ENCODE data around the gene PRF1.
"Not testable (repeated sequence)": the region's sequence is repeated elsewhere in the genome, so short reads cannot be mapped to it uniquely, and the experiment has no call there.

The PRF1 gene

GRCh38 chr10:70602665-70603448 lies at the start of gene PRF1:
PRF1 (minus strand) TSS chr10:70602741; CDS start chr10:70600902, 1,839 bp downstream.
- no peak for DNase-seq (ENCODE audit: low read depth, low spot score)

DNA sequence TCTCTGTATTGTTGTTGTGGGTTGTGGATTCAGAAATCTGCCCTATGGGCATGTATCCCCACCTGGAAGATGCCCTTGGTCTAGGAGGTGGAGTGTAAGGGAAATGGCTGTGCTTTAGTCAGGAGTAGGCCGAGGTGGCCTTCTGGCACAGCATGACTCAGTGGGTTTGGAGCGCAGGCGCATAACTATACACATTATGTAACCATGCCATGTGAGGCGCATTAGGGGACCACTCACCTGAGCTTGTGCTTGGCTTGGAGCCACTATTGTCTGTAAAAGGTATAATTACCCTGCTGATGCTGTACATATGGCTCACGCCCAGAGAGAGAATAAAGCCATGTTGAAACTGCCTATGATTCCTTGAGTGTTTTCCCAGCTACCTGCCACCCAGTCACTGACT lies 49.1 kb upstream of the PRF1 start:
- DNase-seq (ENCODE audit: low read depth, low spot score), result no peak

GRCh38 chr10:70650718-70651117 lies 48.2 kb upstream of the PRF1 start:
- DNase-seq (ENCODE audit: low read depth, low spot score), result no peak

GRCh38 chr10:70650104-70650503 lies 47.6 kb upstream of the PRF1 start:
- DNase-seq (ENCODE audit: low read depth, low spot score), result no peak

DNA sequence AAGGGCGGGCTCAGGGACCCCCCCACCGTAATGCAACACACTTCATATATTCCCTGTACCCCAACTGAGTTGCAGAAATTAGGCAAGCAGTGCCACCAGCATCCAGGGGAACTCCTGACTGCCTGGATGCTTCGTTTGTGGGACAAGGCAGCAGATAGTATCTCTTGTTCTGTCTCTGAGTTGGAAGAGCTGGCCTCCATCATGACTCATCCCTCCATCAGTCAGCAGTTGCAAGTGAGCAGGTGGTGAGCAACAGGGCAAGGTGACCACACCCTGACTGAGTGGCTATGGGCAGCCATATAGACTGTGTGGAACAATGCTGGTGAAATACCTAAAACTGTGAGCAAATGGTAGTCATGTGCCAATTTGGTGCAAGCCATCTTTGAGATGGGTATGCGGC lies 47.0 kb upstream of the PRF1 start:
- no peak for DNase-seq (ENCODE audit: low read depth, low spot score)

DNA sequence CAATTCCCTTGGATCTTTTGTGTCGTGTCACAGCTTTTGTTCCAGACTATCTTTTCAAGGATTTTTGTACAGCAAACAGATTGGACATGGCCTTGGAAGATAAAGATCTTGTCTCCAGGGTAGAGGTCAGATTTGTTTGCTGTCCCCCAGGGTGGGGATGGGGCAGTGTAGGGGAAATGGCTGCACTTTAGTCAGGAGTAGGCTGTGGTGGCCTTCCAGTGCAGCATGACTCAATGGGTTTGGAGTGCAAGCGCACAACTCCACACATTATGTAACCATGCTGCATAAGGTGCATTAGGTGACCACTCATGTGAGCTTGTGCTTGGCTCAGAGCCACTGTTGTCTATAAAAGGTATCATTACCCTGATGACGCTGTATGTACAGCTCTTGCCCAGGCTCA lies 45.9 kb upstream of the PRF1 start:
- no peak for DNase-seq (ENCODE audit: low read depth, low spot score)

DNA sequence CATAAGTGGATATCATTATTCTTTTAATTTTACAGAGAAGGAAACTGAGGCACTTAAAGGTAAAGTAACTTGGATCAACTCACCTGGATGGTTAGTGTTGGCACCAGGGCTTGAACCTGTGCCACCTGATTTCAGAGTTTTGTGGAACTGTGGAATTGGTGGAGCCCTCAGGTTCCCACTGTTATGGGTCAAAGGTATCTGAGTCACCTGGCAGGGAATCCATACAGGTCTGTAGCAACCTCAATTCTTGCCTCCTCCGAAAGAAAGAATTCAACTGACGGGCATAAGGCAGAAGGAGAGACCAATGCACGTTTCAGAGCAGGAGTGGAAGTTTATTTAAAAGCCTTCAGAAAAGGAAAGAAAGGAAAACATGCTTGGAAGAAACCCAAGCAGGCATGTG lies 44.5 kb upstream of the PRF1 start:
- DNase-seq (ENCODE audit: low read depth, low spot score), result no peak

DNA sequence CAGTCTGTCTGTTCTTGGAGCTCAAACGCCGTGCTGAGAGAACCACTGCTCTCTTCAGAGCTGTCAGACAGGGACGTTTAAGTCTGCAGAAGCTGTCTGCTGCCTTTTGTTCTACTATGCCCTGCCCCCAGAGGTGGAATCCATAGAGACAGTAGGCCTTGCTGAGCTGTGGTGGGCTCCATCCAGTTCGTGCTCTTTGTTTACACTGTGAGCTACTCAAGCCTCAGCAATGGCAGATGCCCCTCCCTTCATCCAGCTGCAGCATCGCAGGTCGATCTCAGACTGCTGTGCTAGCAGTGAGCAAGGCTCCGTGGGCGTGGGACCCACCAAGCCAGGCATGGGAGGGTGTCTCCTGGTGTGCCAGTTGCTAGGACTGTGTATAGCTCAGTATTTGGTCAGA lies 42.4 kb upstream of the PRF1 start:
- DNase-seq (ENCODE audit: low read depth, low spot score), result not testable (repeated sequence)

DNA sequence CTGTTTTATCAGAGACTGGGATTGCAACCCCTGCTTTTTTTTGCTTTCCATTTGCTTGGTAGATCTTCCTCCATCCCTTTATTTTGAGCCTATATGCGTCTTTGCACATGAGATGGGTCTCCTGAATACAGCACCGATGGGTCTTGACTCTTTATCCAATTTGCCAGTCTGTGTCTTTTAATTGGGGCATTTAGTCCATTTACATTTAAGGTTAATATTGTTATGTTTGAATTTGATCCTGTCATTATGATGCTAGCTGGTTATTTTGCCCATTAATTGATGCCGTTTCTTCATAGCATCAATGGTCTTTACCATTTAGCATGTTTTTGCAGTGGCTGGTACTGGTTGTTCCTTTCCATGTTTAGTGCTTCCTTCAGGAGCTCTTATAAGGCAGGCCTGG lies 40.7 kb upstream of the PRF1 start:
- DNase-seq (ENCODE audit: low read depth, low spot score), result not testable (repeated sequence)

DNA sequence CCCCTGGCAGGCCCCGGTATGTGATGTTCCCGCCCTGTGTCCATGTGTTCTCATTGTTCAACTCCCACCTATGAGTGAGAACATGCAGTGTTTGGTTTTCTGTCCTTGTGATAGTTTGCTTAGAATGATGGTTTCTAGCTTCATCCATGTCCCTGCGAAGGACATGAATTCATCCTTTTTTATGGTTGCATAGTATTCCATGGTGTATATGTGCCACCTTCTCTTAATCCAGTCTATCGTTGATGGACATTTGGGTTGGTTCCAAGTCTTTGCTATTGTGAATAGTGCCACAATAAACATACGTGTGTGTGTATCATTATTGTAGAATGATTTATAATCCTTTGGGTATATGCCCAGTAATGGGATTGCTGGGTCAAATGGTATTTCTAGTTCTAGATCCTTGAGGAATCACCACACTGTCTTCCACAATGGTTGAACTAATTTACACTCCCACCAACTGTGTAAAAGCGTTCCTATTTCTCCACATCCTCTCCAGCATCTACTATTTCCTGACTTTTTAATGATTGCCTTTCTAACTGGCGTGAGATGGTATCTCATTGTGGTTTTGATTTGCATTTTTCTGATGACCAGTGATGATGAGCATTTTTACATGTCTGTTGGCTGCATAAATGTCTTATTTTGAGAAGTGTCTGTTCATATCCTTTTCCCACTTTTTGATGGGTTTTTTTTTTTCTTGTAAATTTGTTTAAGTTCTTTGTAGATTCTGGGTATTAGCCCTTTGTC lies 37.3 kb upstream of the PRF1 start:
- DNase-seq (ENCODE audit: low read depth, low spot score), result not testable (repeated sequence)

- DNase-seq (ENCODE audit: low read depth, low spot score), result not testable (repeated sequence)
Observed at GRCh38 chr10:70634515-70634914, 32.0 kb upstream of the PRF1 start.

- no peak for DNase-seq (ENCODE audit: low read depth, low spot score)
Observed at GRCh38 chr10:70634011-70634410, 31.5 kb upstream of the PRF1 start.

DNA sequence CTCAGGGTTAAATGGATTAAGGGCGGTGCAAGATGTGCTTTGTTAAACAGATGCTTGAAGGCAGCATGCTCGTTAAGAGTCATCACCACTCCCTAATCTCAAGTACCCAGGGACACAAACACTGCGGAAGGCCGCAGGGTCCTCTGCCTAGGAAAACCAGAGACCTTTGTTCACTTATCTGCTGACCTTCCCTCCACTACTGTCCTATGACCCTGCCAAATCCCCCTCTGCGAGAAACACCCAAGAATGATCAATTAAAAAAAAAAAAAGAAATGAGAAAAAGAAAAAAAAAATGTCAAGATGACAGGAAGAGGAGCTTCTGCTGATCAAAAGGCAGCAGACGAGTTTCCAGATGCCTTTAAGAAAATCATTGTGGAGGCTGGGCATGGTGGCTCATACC lies 29.2 kb upstream of the PRF1 start:
- not testable (repeated sequence) for DNase-seq (ENCODE audit: low read depth, low spot score)

DNA sequence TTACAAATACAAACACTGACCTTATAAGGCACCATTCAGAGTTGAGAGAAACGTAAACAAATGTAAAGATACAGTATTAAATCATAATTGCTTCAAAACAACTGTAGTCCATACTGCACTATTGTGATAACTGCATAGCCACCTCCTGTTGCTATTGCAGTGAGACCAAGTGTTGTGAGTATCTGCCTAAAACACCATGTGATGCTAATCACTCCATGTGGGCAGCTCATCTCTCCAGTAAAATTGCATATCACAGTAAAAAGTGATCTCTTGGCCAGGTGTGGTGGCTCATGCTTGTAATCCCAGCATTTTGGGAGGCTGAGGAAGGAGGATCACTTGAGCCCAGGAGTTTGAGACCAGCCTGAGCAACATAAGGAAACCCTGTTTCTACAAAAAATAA lies 26.8 kb upstream of the PRF1 start:
- DNase-seq (ENCODE audit: low read depth, low spot score), result no peak

DNA sequence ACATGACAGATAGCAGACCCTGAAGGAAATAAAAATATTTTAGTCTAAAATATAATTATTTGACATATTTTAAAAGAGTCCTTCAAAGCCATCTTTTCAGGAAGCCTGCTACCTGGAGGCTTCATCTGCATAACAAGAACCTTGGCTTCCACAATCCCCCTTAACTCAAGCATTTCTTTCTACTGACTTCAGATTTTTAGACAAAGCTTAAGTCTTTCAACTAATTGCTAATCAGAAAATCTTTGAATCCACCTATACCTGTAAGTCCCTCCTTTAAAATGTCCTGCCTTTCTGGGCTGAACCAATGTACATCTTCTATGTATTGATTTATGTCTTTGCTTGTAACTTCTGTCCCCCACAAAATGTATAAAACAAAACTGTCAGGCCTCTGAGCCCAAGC lies 23.5 kb upstream of the PRF1 start:
- no peak for DNase-seq (ENCODE audit: low read depth, low spot score)

- DNase-seq (ENCODE audit: low read depth, low spot score), result no peak
Observed at GRCh38 chr10:70622981-70623844, 20.7 kb upstream of the PRF1 start.

- no peak for DNase-seq (ENCODE audit: low read depth, low spot score)
Observed at GRCh38 chr10:70622541-70622940, 20.0 kb upstream of the PRF1 start.

DNA sequence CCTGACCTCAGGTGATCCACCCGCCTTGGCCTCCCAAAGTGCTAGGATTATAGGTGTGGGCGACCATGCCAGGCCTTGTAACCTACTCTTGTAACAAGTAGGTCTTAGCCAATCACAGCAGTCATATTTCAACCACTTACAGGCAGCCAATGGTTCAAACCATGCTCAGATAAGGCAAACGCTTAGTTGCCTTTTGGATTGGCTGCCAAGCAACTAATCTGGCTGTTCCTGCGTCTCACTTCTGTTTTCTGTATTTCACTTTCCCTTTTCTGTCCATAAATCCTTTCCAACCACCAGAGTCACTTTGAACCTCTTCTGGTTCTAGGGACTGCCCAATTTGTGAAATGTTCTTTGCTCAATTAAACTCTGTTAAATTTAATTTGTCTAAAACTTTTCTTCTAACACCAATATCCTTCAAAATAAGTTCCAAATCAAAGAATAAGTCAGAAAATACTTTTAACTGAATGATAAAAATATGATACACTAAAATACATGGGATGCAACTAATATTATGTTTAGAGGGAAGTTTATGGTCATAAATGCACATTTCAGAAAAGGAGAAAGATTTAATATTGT lies 19.1 kb upstream of the PRF1 start:
- no peak for DNase-seq (ENCODE audit: low read depth, low spot score)

DNA sequence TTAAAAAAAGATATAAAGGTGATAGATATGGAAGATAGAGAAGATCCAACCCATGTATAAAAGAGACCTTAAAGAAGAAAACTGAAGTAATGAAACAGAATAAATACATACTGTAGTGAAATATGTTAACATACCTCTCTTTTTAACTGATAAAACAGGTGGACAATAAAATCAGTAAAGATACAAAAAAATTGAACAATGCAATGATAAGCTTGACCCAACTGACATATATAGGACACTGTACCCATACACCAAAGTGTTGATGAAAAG lies 17.4 kb upstream of the PRF1 start:
- DNase-seq (ENCODE audit: low read depth, low spot score), result no peak

DNA sequence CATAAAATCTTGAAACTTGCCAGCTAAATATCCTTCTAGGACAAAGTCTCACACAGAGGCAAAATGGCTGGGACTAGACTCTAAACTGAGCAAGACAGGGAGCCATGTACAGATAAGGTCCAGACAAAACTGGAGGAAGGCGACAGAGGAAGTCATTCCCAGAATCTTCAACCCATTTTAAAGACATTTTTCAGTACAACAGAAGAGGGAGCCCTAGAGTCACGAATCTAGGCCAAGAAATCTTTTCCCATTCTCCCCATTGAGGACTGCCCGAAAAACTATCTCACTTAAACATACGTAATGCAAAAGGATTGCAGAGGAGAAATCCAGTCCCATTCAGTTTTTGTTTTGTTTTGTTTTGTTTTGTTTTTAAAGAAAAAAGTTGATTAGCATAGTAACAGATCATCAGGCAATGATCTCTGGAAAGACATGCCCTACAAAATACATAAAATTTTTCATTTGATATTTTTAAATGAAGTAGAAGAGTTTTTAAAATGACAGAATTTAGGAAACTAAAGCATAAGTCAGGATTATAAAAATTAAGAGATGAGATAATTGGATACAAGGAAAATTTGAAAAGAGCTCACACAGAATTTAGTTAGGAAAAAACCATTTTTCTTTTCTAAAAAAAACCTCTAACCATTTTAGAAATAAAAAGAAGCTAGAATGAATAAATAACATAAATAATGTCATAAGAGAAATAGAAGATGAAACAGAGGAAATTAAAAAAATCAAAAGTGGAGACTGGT lies 16.9 kb upstream of the PRF1 start:
- no peak for DNase-seq (ENCODE audit: low read depth, low spot score)

DNA sequence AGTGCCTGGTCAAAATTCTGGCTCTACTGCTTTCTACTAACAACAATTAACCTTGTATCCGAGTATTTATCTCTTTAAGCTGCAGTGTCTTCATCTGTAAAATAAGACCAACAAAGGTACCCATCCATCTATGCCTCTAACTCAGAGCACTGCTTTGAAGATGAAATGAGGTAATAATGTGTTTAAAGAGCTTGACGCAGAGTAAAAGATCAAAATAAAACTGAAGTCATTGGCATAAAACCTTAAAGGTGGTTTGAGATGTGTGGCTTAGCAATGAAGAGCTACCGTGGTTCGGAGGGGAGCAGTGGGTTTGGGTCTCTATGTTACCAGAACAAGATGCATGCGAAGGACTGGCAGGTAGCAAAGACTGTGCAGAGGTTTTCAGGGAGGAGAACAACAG lies 16.1 kb upstream of the PRF1 start:
- no peak for DNase-seq (ENCODE audit: low read depth, low spot score)
